MM.1S (cell line): Measurements from ENCODE around the gene CHI3L1.

Experiments
- EZH2 ChIP-seq: fragments of 300-600 bp; sonication (generic); optimal IDR thresholded peaks from 2 replicates; pipeline ENCODE3; 2017; ENCODE audit warnings: low read depth, mild to moderate bottlenecking, antibody characterized with exemption, low read length, mixed read lengths
- EZH2phosphoT487 ChIP-seq: fragments of 300-600 bp; sonication (generic); IDR thresholded peaks from 2 replicates; pipeline ENCODE4 v1.6.1; 2018; ENCODE audit warnings: antibody characterized with exemption, low read length
- TF ChIP-seq, protein P1 (sequence below): fragments of 300-600 bp; sonication (generic); IDR thresholded peaks from 2 replicates; pipeline ENCODE4 v1.5.1; 2016; ENCODE audit warnings: antibody characterized with exemption, low read length, mixed read lengths

DNA sequence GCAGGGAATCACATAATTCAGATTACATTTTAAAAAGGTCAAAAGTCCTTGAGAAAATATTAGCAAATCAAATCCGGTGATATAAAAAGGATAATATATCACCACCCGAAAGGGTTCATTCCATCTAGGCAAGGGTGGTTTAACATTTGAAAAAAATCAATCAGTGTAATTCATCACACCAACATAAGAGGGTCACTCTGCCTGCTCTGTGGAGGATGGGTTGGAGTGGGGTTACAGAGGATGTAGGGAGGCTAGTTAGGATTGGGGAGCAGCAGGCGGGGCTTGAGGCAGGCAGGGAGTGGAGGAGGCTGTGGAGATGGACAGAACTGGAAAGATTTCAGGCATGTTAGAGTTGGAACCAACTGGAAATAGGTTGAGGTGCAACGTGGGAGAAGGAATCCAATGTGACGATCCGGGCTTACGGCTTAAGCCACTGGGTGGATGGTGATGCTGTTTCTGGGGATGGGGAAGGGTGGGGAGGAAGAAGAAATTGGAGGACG lies 46.5 kb downstream of the CHI3L1 start:
- TF ChIP-seq, protein P1, sequence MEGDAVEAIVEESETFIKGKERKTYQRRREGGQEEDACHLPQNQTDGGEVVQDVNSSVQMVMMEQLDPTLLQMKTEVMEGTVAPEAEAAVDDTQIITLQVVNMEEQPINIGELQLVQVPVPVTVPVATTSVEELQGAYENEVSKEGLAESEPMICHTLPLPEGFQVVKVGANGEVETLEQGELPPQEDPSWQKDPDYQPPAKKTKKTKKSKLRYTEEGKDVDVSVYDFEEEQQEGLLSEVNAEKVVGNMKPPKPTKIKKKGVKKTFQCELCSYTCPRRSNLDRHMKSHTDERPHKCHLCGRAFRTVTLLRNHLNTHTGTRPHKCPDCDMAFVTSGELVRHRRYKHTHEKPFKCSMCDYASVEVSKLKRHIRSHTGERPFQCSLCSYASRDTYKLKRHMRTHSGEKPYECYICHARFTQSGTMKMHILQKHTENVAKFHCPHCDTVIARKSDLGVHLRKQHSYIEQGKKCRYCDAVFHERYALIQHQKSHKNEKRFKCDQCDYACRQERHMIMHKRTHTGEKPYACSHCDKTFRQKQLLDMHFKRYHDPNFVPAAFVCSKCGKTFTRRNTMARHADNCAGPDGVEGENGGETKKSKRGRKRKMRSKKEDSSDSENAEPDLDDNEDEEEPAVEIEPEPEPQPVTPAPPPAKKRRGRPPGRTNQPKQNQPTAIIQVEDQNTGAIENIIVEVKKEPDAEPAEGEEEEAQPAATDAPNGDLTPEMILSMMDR: no peak
- TF ChIP-seq EZH2: no peak
- TF ChIP-seq EZH2phosphoT487: no peak
